NT2/D1 (cell line): ENCODE results near the gene EDN1.

Experiments used
- SUZ12 ChIP-seq: IDR thresholded peaks from 2 replicates; pipeline ENCODE4 v1.6.1; 2011; ENCODE audit not compliant: insufficient read length, insufficient read depth; ENCODE audit errors: extremely low read depth
- ZNF274 ChIP-seq: IDR thresholded peaks from 2 replicates; pipeline ENCODE4 v1.6.1; 2011; ENCODE audit warnings: mild to moderate bottlenecking, low read depth, low read length

GRCh38 chr6:12291839-12292604 is 1.9 kb downstream of the EDN1 start:
- TF ChIP-seq ZNF274 (no peak), SUZ12 (no peak)
